ENCODE results near the gene TRIM33.
"Not testable (repeated sequence)": the region's sequence is repeated elsewhere in the genome, so short reads cannot be mapped to it uniquely, and the experiment has no call there.

The TRIM33 gene

GRCh38 chr1:114510274-114511031 lies 550 bp downstream of the TRIM33 start:
- FAIRE-seq = no peak

- no peak for FAIRE-seq
Measured at GRCh38 chr1:114509596-114510273, 1.3 kb downstream of the TRIM33 start.

- FAIRE-seq = no peak
Measured at GRCh38 chr1:114508386-114508898, 2.6 kb downstream of the TRIM33 start.

- FAIRE-seq = no peak
Measured at GRCh38 chr1:114507513-114507912, 3.5 kb downstream of the TRIM33 start.

- FAIRE-seq = no peak
Measured at GRCh38 chr1:114505148-114505561, 5.8 kb downstream of the TRIM33 start.

GRCh38 chr1:114503916-114504422 lies 7.0 kb downstream of the TRIM33 start:
- no peak for FAIRE-seq

- no peak for FAIRE-seq
Measured at GRCh38 chr1:114502080-114502479, 8.9 kb downstream of the TRIM33 start.

- no peak for FAIRE-seq
Measured at GRCh38 chr1:114499478-114499877, 11.5 kb downstream of the TRIM33 start.

- FAIRE-seq = no peak
Measured at GRCh38 chr1:114496089-114496488, 14.9 kb downstream of the TRIM33 start.

- FAIRE-seq = no peak
Measured at GRCh38 chr1:114495486-114495885, 15.5 kb downstream of the TRIM33 start.

GRCh38 chr1:114492978-114493377 lies 18.0 kb downstream of the TRIM33 start:
- no peak for FAIRE-seq

- FAIRE-seq = no peak
Measured at GRCh38 chr1:114490274-114490693, 20.7 kb downstream of the TRIM33 start.

- FAIRE-seq = no peak
Measured at GRCh38 chr1:114488739-114489138, 22.3 kb downstream of the TRIM33 start.

- no peak for FAIRE-seq
Measured at GRCh38 chr1:114485286-114485685, 25.7 kb downstream of the TRIM33 start.

GRCh38 chr1:114482585-114482984 lies 28.4 kb downstream of the TRIM33 start:
- FAIRE-seq = no peak

- FAIRE-seq = not testable (repeated sequence)
Measured at GRCh38 chr1:114479636-114480035, 31.4 kb downstream of the TRIM33 start.

- FAIRE-seq = no peak
Measured at GRCh38 chr1:114479134-114479533, 31.9 kb downstream of the TRIM33 start.

- FAIRE-seq = no peak
Measured at GRCh38 chr1:114473796-114474195, 37.2 kb downstream of the TRIM33 start.

GRCh38 chr1:114472408-114472807 lies 38.6 kb downstream of the TRIM33 start:
- no peak for FAIRE-seq

- no peak for FAIRE-seq
Measured at GRCh38 chr1:114470681-114471080, 40.3 kb downstream of the TRIM33 start.

GRCh38 chr1:114468710-114469468 lies 42.1 kb downstream of the TRIM33 start:
- FAIRE-seq = no peak

- no peak for FAIRE-seq
Measured at GRCh38 chr1:114468047-114468446, 43.0 kb downstream of the TRIM33 start.

GRCh38 chr1:114467491-114467890 lies 43.5 kb downstream of the TRIM33 start:
- FAIRE-seq = no peak

Measured in colon (tissue), 2 donors.